ENCODE data around the gene MYO15B. TPM values are rescaled to one million over a fixed set of nuclear protein-coding genes. Genes with fewer than 3 reads are reported as not detected.

The MYO15B gene
- total and polyA plus RNA-seq, 2 of the 13 experiments (the other 11 are each of a cell fraction or from before 2014, with no cell fraction given) = 2.8 to 8.1 TPM

- peak; percentile 26 for TF ChIP-seq ZNF883 (CRISPR knock-in tag; IDR thresholded peaks at IDR 0.05; ENCODE audit: not compliant biosample characterization)
- peak; percentile 82; the same call in 1 of the 2 replicates for TF ChIP-seq ZZZ3 (CRISPR knock-in tag; IDR thresholded peaks at IDR 0.05; ENCODE audit: borderline replicate concordance)
- peak; percentile 49; the same call in 1 of the 2 replicates for TF ChIP-seq ZNF713 (CRISPR knock-in tag; IDR thresholded peaks at IDR 0.05)
- TF ChIP-seq ATRX (CRISPR knock-in tag; IDR thresholded peaks at IDR 0.05; ENCODE audit: borderline replicate concordance) = no peak
- TF ChIP-seq SATB2 (CRISPR knock-in tag; IDR thresholded peaks at IDR 0.05) = no peak
- TF ChIP-seq, protein P1, sequence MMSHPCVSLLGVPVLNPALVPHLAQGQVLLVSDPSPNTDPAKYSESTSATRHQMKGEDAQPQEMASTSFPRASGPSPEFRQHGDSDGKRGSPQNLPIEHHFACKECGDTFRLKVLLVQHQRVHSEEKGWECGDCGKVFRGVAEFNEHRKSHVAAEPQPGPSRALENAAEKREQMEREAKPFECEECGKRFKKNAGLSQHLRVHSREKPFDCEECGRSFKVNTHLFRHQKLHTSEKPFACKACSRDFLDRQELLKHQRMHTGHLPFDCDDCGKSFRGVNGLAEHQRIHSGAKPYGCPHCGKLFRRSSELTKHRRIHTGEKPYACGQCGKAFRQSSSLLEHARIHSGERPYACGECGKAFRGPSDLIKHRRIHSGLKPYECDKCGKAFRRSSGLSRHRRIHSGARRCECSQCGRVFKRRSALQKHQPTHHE (CRISPR knock-in tag; IDR thresholded peaks at IDR 0.05; ENCODE audit: borderline replicate concordance) = no peak
- TF ChIP-seq KLF13 (CRISPR knock-in tag; IDR thresholded peaks at IDR 0.05) = no peak
- TF ChIP-seq ZNF317 (CRISPR knock-in tag; IDR thresholded peaks at IDR 0.05) = peak; percentile 57; the same call in 1 of the 2 replicates
- TF ChIP-seq ARNT2 (CRISPR knock-in tag; IDR thresholded peaks at IDR 0.05; ENCODE audit: low read depth) = no peak
- TF ChIP-seq, protein P2, sequence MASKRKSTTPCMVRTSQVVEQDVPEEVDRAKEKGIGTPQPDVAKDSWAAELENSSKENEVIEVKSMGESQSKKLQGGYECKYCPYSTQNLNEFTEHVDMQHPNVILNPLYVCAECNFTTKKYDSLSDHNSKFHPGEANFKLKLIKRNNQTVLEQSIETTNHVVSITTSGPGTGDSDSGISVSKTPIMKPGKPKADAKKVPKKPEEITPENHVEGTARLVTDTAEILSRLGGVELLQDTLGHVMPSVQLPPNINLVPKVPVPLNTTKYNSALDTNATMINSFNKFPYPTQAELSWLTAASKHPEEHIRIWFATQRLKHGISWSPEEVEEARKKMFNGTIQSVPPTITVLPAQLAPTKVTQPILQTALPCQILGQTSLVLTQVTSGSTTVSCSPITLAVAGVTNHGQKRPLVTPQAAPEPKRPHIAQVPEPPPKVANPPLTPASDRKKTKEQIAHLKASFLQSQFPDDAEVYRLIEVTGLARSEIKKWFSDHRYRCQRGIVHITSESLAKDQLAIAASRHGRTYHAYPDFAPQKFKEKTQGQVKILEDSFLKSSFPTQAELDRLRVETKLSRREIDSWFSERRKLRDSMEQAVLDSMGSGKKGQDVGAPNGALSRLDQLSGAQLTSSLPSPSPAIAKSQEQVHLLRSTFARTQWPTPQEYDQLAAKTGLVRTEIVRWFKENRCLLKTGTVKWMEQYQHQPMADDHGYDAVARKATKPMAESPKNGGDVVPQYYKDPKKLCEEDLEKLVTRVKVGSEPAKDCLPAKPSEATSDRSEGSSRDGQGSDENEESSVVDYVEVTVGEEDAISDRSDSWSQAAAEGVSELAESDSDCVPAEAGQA (IDR thresholded peaks at IDR 0.05; ENCODE audit: low read depth) = peak; percentile 94
- TF ChIP-seq, protein P2 (CRISPR knock-in tag; IDR thresholded peaks at IDR 0.05; ENCODE audit: borderline replicate concordance) = no peak
- TF ChIP-seq ZNF652 (CRISPR knock-in tag; IDR thresholded peaks at IDR 0.05; ENCODE audit: borderline replicate concordance, low read depth) = no peak
- TF ChIP-seq ZNF510 (CRISPR knock-in tag; IDR thresholded peaks at IDR 0.05; ENCODE audit: low read depth) = peak; percentile 96; the same call in 1 of the 2 replicates
- TF ChIP-seq, protein P3, sequence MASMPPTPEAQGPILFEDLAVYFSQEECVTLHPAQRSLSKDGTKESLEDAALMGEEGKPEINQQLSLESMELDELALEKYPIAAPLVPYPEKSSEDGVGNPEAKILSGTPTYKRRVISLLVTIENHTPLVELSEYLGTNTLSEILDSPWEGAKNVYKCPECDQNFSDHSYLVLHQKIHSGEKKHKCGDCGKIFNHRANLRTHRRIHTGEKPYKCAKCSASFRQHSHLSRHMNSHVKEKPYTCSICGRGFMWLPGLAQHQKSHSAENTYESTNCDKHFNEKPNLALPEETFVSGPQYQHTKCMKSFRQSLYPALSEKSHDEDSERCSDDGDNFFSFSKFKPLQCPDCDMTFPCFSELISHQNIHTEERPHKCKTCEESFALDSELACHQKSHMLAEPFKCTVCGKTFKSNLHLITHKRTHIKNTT (CRISPR knock-in tag; IDR thresholded peaks at IDR 0.05) = no peak
- TF ChIP-seq ZFP82 (CRISPR knock-in tag; IDR thresholded peaks at IDR 0.05; ENCODE audit: borderline replicate concordance) = no peak
- TF ChIP-seq RNF2 (conservative IDR thresholded peaks at IDR 0.05; ENCODE audit: low read depth) = peak; percentile 36; the same call in 1 of the 2 replicates
- TF ChIP-seq, protein P4, sequence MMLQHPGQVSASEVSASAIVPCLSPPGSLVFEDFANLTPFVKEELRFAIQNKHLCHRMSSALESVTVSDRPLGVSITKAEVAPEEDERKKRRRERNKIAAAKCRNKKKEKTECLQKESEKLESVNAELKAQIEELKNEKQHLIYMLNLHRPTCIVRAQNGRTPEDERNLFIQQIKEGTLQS (CRISPR knock-in tag; IDR thresholded peaks at IDR 0.05) = no peak
- peak; percentile 62; the same call in 1 of the 2 replicates for TF ChIP-seq TFDP1 (CRISPR knock-in tag; IDR thresholded peaks at IDR 0.05; ENCODE audit: borderline replicate concordance)
- TF ChIP-seq ZNF644 (CRISPR knock-in tag; IDR thresholded peaks at IDR 0.05; ENCODE audit: low read depth) = no peak
Measured at GRCh38 chr17:75666959-75667790, 79.6 kb downstream of the MYO15B start, which contains the start of the genes RECQL5 and SAP30BP (continued).

Data from HepG2 (cell line).